GM18870 (cell line): Measurements from ENCODE around the gene WNT3.

Source experiments
- ATAC-seq: cut with Tn5 transposase; IDR thresholded peaks from one replicate; pipeline ENCODE4 v1.9.1; 2021; ENCODE audit warnings: moderate library complexity; ENCODE audit not compliant: unreplicated experiment

WNT3 gene

GRCh38 chr17:46789610-46790009 lies 28.9 kb downstream of the WNT3 start:
- ATAC-seq = no peak

GRCh38 chr17:46788796-46789195 lies 29.7 kb downstream of the WNT3 start:
- no peak for ATAC-seq

GRCh38 chr17:46788300-46788699 lies 30.2 kb downstream of the WNT3 start:
- ATAC-seq = no peak

GRCh38 chr17:46787478-46787877 lies 31.0 kb downstream of the WNT3 start:
- no peak for ATAC-seq

- no peak for ATAC-seq
These were observed 32.8 kb downstream of the WNT3 start for GRCh38 chr17:46785696-46786095.

- no peak for ATAC-seq
These were observed 35.4 kb downstream of the WNT3 start for GRCh38 chr17:46783031-46783593.

GRCh38 chr17:46782250-46782953 lies 36.1 kb downstream of the WNT3 start:
- ATAC-seq = no peak

GRCh38 chr17:46780003-46780373 lies 38.5 kb downstream of the WNT3 start:
- ATAC-seq = no peak

- no peak for ATAC-seq
These were observed 40.3 kb downstream of the WNT3 start for GRCh38 chr17:46777943-46778915.

GRCh38 chr17:46776298-46777005 lies 42.0 kb downstream of the WNT3 start:
- ATAC-seq = no peak

GRCh38 chr17:46774108-46774737 lies 44.3 kb downstream of the WNT3 start:
- no peak for ATAC-seq

- ATAC-seq = no peak
These were observed 44.8 kb downstream of the WNT3 start for GRCh38 chr17:46773676-46774075.

GRCh38 chr17:46773221-46773605 lies 45.3 kb downstream of the WNT3 start:
- ATAC-seq = no peak

- no peak for ATAC-seq
These were observed 45.8 kb downstream of the WNT3 start for GRCh38 chr17:46772475-46773220.

- ATAC-seq = no peak
These were observed 46.7 kb downstream of the WNT3 start for GRCh38 chr17:46771561-46772474.

GRCh38 chr17:46770818-46771560 lies 47.5 kb downstream of the WNT3 start:
- ATAC-seq = no peak

GRCh38 chr17:46770439-46770817 lies 48.1 kb downstream of the WNT3 start:
- no peak for ATAC-seq
